Frontal cortex (tissue), 4 donors: Measurements from ENCODE around the gene LDLRAD4. TPM values are rescaled to one million over a fixed set of nuclear protein-coding genes. Genes with fewer than 3 reads are reported as not detected.

Experiments used
- DNase-seq, 2 donors: peaks; one replicate each; pipeline ENCODE4 v3.0.0; 2012; ENCODE audit warnings: low spot score in 2 of 2
- FAIRE-seq: peaks from 2 replicates; lab custom pipeline; 2012; peaks lifted over from hg19 to GRCh38; lab: Jason Lieb, UNC
- total RNA-seq: library from RNA; depleted of rRNA; stranded (reverse); fragments of >200 nt; gene quantifications from one replicate; pipeline ENCODE4 v1.2.3, GENCODE V29; 2014
- donor health status: control.
- donor health status: control.
- donor health status: control.

LDLRAD4 gene
- total RNA-seq, 1 donor from 2014 or later = 60.7 TPM

DNA sequence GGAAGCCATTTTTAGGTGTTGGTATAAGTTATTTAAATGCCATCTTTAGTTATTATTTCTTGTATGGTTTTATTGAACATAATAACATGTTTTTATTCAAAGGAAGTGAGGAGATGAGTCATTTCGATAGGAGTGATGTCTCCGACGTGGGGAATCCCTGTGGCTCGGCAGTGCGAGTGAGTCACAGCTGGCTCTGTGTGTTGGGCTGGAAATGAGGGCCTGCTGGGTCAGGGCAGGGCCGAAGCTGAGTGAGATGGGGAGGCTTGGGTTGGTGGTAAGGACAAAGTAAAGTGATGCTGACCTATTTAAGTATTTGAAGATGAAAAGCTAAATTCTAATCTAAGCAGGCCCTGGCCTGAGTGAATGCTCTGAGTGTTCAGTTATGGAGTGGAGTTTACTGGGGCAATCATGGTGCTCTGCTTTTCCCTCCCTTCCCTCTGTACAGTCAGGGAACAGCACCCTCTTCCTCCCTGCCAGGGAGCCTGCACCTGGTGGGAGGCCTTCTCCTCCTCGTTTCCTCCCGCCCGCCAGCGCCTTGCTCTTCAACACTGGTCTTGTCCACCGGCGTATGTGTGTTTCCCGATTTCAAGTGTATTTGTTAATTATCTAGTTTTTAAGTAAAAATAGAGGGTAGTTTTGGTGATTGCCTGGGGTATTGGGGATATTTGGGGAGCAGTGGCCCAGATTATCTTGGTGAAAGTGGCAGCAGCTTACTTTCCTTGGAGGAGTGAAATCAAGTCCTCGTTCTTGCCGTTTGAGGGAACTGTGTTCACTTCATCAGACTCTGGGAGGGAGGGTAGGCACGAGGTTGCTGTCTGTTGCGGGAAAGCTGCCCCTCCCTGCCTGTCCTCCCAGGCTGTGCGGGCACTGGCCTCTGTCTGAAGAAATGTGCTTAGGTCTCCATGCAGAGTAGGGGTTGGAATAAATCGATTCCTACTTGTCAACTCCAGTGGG is 157.0 kb downstream of the LDLRAD4 start:
- FAIRE-seq (no peak), DNase-seq (peak in 1 of 2 donors; percentile 74)

DNA sequence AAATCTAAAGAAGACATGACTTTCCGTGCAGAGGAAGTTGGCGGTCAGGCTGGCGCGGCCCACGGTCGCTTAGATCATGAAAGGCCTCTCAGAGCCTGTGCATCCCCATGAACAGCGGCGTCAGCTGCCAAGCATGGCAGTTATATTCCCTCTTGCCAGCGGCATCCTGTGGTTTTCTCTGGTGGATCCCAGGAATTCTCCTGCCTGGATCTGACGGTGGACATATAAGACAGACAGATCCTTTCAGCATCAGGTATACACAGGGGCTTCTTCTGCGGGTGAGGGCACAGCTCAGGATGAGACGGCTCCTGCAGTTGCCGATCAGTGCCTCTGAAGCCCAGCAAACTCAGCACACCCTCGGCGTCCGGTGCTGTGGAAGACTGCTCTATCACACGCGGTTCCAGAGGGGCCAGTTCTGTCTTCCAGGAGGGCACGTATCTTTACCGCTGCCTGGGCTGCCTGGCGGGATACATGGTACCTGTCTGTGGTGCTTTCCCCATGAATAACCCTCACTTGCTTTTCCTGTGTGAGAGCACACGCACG is 157.8 kb downstream of the LDLRAD4 start:
- FAIRE-seq (no peak), DNase-seq (no peak)

DNA sequence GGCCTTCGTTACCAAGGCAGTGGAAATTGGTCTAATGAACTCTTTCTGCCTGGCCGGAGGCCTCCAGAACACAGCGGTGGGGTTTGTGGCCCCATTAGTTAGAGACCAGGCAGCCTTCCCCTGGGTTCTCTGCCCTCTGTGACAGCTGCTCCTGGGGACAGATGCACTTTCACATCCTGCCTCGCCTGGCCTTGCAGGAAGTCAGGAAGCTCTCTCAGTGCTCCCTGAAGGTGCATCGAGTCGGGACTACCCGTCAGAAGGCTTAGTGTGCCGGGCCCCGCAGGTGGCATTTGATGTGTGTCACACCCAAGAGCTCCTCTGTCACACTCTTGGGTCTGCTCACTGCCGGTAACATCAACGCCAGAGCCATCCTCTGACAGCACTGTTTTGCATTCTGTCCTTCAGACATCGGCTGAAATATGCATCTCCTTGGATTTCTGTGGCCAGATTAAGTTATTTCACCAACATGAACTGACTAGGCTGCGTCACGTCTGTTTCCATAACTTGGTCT is 158.3 kb downstream of the LDLRAD4 start:
- no peak for FAIRE-seq
- no peak for DNase-seq

DNA sequence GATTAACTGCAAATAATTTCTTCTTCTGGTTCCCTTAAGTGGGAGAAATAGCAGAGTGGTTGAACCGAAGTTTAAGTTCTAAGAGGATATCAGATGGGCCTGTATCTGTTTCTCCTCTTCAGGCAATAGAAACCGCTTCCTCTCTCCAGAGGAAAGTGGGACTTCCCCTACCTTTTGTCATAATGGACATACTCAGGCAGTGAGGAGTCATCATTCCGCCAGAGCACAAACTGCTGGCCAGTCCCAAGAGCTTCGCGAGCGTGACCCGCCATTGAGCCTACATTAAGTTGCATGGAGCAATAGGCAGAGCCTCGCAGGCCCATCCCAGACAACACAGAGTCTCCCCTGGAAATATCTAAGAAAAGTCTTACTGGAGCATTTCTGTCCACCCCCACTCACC is 158.9 kb downstream of the LDLRAD4 start:
- DNase-seq (no peak), FAIRE-seq (no peak)

DNA sequence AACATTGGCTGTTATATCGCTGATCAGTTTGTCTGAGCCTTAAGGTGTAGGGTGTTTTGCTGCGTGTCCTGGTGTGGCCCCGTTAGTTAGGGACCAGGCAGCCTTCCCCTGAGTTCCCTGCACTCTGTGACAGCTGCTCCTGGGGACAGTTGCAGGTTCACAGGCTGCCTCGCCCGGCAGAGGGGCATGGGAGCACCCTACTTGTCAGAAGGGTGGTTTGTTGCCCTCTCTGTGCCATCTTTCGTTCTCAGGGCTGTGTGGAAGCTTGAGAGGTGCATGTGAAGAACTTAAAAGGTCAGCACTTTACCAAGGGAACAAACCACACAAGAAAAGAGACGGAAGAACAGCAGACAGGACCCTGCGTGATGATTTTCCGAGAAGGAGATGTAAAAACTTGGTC is 159.6 kb downstream of the LDLRAD4 start:
- no peak for DNase-seq
- no peak for FAIRE-seq

DNA sequence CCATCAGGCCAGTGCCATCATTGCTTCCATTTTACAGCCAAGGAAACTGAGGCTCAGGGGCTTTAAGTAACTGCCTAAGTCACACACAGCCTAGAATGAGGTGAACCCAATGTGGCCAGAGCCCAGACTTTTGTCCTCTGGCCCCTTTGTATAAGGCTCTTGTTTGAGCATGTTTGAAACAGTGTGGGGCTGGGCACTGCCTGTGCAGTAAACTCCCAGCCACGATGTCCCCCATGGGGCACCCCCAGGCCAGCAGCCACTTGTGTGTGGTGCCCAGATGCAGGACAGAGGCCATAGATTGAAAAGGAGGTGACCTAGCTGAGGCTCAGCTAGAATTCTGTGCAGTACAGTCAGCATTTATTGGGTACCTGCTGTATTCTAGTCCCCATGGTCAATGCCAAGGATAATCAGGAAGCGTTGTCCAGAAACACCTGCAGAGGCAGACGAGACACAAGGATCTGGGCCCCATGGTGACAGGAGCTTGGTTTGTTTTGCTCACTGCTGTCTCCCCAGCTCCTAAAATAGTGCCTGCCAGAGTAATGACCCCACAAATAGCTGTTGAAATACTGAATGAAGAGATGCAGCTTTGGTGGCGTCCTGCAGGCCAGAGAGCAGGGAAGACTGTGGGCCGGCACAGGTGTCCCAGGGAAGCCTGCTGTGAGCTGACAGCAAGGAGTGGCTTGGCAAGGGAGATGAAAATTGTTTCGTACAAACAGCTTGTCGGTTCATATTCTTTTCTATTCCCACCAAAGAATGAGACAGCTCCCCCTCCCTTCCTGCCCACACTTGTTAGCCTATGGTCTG is 160.7 kb downstream of the LDLRAD4 start:
- no peak for FAIRE-seq

DNA sequence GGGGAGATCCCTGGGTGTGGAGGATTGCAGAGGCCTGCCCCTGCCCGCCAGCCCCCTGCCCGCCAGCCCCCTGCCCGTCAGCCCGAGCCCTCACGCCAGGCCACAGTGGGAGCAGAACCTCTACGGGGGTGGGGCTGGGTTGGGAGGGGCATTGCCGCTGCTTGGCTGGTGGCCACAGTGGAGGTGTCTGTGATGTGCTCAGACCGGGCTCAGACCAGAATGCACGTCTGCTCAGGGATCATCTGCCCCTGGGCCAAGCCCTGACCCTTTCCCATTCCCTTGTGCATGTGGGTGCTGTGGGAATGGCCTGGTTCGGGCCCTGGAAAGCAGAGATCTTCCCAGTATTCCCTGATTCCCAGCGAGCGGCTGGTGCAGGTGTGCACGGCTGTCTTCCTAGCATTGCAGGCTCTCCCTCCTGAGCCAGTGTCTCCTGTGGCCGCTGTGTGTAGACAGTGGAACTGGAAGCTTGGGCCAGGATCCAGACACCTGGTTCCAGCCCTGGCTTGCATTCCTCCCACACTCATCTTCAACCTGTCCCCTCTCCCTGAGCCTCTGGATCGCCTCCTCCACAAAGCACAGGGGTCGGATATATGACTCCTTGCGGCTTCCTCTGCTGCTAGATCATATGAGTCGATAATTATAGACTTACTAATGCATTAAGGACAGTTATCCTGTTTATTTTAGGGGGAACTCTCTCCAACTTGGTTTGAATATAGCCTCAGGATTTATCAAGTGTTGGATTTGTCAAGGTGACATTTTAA is 161.6 kb downstream of the LDLRAD4 start:
- no peak for DNase-seq
- no peak for FAIRE-seq

More for the DNA sequence above, 160.7 kb downstream of the LDLRAD4 start:
- DNase-seq = no peak

DNA sequence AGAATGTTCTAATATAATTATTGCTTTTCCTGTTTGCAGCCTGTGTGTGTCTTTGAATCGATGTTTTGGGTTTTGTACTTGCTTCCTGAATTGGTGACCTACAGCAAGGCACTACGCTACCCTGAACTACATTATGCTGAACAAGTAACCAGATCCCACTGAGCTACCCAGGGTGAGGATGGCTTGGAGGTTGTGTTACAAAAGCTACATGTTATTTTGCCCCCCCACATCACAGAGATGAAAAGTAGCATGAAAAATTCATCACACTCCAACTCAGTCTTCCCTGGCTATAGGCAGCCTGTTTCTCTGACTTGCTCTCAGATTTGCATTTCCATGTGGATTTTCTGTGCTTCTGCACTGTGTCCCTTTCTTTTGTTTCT is 162.1 kb downstream of the LDLRAD4 start:
- no peak for DNase-seq

DNA sequence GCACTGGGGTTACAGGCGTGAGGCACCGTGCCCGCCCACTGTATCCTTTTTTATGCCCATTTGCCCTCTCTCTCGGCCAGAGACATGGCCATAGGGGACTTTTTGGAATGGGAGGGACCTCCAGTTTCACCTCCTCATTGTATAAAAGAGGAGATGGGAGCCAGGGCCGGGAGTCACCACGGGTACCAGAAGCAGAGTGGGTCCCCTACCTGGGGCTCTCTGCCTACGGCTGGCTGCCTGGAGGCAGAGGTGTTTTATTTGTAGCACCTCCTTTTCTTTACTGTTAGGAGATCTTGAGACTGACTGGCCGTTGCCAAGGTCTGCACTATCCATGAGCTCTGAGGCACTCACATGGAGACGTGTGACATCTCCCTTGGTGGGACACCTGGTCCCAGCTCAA is 162.8 kb downstream of the LDLRAD4 start:
- FAIRE-seq = no peak
- no peak for DNase-seq

More for the DNA sequence above, 162.1 kb downstream of the LDLRAD4 start:
- no peak for FAIRE-seq

DNA sequence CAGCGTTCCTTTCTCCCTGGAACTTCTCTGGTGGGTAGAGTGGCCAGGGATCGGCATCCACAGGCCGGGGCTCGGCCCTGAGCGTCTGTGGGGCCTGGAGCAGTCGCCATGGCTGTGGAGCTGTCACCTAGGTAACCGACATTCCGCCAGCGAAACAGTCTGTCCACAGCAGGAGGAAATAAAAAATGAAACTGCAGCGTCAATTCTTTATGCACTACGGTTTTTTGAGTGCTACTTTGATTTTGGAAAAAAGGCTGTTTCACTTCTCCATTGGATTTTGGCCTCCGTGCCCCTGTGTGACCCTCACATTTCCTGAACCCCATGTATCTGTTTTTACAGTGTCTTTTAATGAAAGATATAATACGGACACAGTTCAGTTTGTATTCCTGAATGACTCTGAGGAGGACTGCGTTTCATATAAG is 163.4 kb downstream of the LDLRAD4 start:
- peak; percentile 68 to 70 for DNase-seq
- no peak for FAIRE-seq

DNA sequence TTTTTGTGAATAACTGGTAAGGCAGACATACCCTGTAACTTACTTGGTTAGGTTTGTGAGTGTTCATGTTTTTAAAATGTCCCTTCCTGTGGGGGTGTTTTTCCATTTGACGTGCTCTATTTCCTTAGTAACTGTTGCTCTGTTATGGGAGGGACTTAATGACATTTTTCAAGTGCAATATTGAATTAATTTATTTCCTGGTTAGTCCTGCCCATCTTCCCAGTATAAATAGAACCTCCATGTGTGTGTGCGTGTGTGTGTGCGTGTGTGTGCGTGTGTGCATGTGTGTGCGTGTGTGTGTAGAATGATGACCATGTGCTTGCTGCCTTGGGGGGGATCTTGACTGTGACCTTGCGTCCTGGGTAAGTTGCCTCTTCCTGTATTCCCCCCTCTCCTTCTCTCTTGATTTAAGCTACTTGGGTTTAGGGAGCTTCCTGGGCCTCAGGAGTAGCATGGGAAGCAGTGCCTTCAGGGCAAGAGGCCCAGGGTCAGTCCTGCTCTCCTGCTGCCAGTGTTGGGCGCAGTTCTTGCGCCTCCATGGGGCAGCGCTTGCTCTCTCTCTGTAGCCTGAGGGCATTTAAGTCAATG is 163.9 kb downstream of the LDLRAD4 start:
- no peak for FAIRE-seq
- DNase-seq = peak in 1 of 2 donors; percentile 57

DNA sequence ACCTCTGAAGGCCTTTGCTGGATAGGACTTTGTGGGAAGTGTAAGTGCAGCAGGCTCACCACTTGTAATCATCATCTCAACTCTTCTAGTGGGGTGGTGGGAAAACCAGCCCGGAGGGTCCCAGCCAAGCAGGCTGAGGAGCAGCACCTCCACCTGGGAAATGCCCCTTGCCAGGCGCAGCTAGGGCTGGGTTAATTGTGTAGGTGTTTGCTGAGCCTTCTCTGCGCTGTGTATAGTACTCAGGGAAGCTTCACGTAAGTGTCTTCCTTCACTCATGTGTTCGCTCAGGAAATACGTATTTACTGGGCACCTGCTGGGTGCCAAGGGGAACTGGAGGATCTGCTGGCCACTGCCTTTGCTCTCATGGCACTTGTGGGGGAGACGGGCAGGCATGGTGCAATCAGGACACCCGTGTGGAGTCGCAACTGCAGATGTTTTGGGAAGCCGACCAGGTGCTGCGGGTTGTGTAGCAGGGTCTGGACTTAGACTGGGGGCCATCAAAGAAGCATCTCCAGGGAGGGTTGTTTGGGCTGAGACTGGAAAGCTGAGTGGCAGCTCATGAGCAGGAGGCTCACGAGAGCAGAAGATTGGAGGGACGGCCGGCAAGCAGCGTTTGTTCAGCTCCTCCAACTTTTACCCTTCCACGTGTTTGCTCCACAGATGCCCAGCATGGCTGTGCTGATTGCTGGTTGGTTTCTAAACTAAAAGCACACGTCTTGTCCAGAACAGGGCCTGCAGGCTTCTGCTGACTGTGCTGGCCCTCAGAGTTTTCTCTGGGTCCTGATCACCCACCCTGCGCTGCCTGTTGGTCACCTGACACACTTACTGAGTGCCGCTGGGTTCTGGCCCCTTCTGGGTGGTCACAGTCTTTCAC is 164.6 kb downstream of the LDLRAD4 start:
- DNase-seq (no peak), FAIRE-seq (no peak)

DNA sequence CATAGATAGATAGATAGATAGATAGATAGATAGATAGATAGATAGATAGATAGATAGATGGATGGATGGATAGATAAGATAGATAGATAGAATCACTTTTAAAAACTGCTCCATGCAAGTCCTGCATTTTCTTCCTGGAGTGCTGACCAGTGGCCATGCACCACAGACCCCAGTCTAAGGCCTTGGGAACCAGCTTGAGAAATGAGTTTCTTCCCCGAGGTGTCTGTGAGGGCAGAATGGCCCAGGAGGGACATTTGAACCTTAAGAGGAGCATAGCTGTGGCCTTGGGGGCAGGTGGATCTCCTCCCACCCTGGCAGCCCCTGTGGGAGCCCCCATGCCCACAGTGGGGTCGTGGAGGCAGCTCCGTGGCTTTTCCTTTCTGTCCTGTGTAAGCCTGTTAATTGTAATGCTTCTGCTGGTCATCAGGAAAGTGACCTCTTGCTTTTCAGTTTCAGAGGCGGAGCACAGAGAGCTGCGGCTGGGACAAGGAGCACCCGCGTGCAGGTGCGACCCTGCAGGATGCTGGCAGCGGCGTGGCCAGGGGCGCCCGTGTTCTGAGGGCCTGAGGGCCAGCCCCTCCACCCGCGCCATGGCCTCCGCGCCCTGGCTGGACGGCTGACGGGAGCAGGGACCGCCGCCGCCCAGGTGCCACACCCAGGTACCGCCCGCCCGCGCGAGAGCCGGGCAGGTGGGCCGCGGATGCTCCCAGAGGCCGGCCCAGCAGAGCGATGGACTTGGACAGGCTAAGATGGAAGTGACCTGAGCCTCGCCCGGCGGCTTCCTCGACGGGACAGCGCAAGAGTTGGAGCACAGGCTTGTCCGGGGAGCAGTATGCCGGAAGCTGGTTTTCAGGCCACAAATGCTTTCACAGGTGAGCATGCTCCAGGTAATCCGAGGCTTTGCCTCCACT is 168.6 kb downstream of the LDLRAD4 start:
- no peak for FAIRE-seq

DNA sequence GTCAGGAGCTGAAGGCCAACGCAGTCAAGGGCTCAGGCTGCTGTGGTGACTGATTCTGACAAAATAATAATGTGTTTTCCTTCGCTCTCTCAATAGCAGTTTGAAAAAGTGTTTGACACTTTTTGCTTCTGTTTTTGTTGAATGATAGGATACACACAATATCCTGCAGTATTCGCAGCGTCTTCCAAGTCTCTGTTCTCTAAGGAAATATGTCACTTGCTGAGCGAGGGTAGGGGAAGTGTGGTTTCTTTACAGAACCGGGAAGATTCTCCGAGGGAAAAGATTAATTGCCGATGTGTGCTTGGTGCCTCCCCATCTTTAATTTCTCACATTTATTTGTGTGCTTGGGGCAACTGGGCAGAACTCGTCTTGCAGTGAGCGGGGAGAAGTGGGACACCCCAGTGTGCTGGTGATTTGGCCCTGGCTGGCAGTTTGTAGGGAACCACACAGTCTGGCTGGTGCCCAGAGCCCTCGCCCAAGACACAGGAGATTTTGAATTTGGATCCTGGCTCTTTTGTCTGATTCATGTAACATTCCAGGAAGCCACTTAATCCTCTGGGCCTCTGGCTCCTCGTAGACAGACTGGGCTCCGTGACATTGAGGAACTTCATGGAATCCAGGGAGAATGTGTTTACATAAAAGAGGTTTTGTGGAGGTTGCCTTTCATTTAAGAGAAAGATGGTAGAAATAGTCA is 169.4 kb downstream of the LDLRAD4 start:
- no peak for DNase-seq
- no peak for FAIRE-seq

More for the DNA sequence above, 168.6 kb downstream of the LDLRAD4 start:
- no peak for DNase-seq

DNA sequence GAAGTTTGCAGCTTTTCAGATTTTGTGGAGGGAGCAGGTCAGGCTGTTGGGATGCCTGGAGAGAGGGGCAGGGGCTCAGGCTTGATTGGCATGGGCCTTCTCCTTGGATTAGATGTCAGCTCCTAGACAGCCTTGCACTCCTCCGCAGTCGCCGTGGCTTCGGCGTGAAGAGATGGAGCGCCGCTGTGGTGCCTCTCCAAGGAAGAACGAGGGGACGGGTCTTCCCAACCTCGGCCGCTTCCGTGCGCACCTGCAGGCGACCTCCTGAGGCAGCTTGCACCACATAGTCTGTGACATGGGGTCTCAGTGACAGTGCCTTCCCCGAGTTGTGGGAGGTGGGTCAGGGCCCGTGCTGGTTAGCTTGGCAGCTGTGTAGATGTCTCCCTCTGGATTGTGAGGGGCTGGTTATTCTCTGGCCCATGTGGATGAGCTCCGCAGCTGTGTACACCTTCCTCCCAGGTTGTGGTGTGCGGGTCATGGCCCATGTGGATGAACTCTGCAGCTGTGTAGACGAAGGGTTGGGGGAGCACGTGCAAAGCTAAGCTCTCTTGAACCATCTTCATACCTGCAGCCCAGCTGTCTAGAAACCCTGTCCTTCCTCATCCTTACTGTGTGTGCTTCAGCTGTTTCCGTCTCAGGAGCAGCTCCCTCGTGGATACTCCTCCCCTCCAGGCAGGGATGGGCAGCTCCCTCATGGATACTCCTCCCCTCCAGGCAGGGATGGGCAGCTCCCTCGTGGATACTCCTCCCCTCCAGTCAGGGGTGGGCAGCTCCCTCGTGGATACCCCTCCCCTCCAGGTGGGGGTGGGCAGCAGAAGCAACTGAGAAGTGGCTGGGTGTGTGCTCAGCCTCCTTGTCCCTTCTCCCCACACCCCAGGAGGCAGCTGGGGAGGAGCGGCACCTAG is 170.3 kb downstream of the LDLRAD4 start:
- no peak for FAIRE-seq
- DNase-seq = no peak
